Activated CD8-positive, alpha-beta T cell treated with anti-CD3 and anti-CD28 coated beads for 36 hours (primary cell): ENCODE measurements around the gene FAM177B. TPM values are rescaled to one million over a fixed set of nuclear protein-coding genes. Genes with fewer than 3 reads are reported as not detected.

Experiments used
- ATAC-seq: fragments of 200-7000 bp; cut with Tn5 transposase; one replicate; pipeline ENCODE4 v1.10.0; 2021; ENCODE audit warnings: mild to moderate bottlenecking, moderate library complexity
- CTCF ChIA-PET: fragments of 350-600 bp; sonication (Branson Sonifier 250); formaldehyde crosslinking; loops from one replicate; lab custom pipeline; 2021; ENCODE audit warnings: antibody characterized with exemption; lab: Charles Lee
- POLR2A ChIA-PET: fragments of 350-600 bp; sonication (Branson Sonifier 250); formaldehyde crosslinking; loops from one replicate; lab custom pipeline; 2021; ENCODE audit warnings: antibody characterized with exemption; lab: Charles Lee
- DNase-seq: peaks from one replicate; pipeline ENCODE4 v3.0.0-alpha.2; 2020
- H3K27ac Mint-ChIP-seq: one replicate; pipeline ENCODE4 v1.8.0; 2021; ENCODE audit warnings: mild to moderate bottlenecking, mixed read lengths
- H3K27me3 Mint-ChIP-seq: one replicate; pipeline ENCODE4 v1.8.0; 2021; ENCODE audit warnings: mixed read lengths
- H3K36me3 Mint-ChIP-seq: one replicate; pipeline ENCODE4 v1.8.0; 2021; ENCODE audit warnings: low read depth, mixed read lengths
- H3K4me1 Mint-ChIP-seq: one replicate; pipeline ENCODE4 v1.8.0; 2021; ENCODE audit warnings: low read depth, mixed read lengths
- H3K4me3 Mint-ChIP-seq: one replicate; pipeline ENCODE4 v1.8.0; 2021; ENCODE audit warnings: mild to moderate bottlenecking, moderate library complexity, mixed read lengths
- H3K9me3 Mint-ChIP-seq: one replicate; pipeline ENCODE4 v1.8.0; 2021; ENCODE audit warnings: mixed read lengths
- CTCF ChIP-seq: fragments of 200-600 bp; IDR thresholded peaks from one replicate; pipeline ENCODE4 v1.8.0; 2022; ENCODE audit warnings: antibody characterized with exemption, mild to moderate bottlenecking
- intact Hi-C: fragments of 100-400 bp; cut with micrococcal nuclease; formaldehyde crosslinking; loops from one replicate; pipeline ENCODE4 v1.10.0; 2022
- total RNA-seq, 2 experiments: library from RNA; stranded (reverse); gene quantifications; one replicate each; pipeline ENCODE4 v1.2.3, GENCODE V29; 2021

Gene FAM177B
- total RNA-seq, 2 experiments from 2014 or later: not detected

- H3K27ac Mint-ChIP-seq: no peak overlapping the region
- DNase-seq (no peak), ATAC-seq (no peak)
- peaks cover 3% of the 10 kb centered on the region for H3K27me3 Mint-ChIP-seq
- H3K4me1 Mint-ChIP-seq: peaks cover 7% of the 10 kb centered on the region
- H3K9me3 Mint-ChIP-seq: no peaks in the 10 kb centered on the region
- no peaks in the 10 kb centered on the region for H3K36me3 Mint-ChIP-seq
- no peak overlapping the region for H3K4me3 Mint-ChIP-seq
- TF ChIP-seq CTCF: no peak
- intact Hi-C loops: no loop called here
- CTCF ChIA-PET: interaction anchor here (1.0 to 2.1 kb wide), 3 partner anchors 283 to 335 kb away, joined by 3 to 8 read pairs (median 3); no protein-coding TSS in a partner anchor
- POLR2A ChIA-PET: no interaction called here
Measured at GRCh38 chr1:222798975-222799374, 62.0 kb downstream of the FAM177B start.

Other genes starting within 250 kb of the FAM177B start
- gene HHIPL2, start 189.1 kb upstream of the FAM177B start, total RNA-seq: not detected
- 10 to 100 TPM; 18.4 to 19.0 TPM for gene TAF1A, start 147.3 kb upstream of the FAM177B start, total RNA-seq
- gene MIA3, start 119.1 kb upstream of the FAM177B start, total RNA-seq: 10 to 100 TPM; 43.1 to 44.1 TPM
- 10 to 100 TPM; 54.3 to 61.6 TPM for gene AIDA, start 24.7 kb upstream of the FAM177B start, total RNA-seq
- 10 to 100 TPM; 25.7 to 32.8 TPM for gene BROX, start 24.6 kb upstream of the FAM177B start, total RNA-seq
- 1 to 10 TPM; 1.8 to 2.1 TPM for gene DISP1, start 77.8 kb downstream of the FAM177B start, total RNA-seq